Putamen (tissue), 1 donor: ENCODE results near the gene GZMH.
"Not testable (repeated sequence)": the region's sequence is repeated elsewhere in the genome, so short reads cannot be mapped to it uniquely, and the experiment has no call there.

Source experiments
- DNase-seq: peaks from one replicate; pipeline ENCODE4 v3.0.0-alpha.2; 2016; ENCODE audit warnings: low spot score

The GZMH gene

GRCh38 chr14:24609655-24610344 is at the start of gene GZMH:
TSS of gene GZMH (minus strand) at chr14:24609685. CDS start at chr14:24609613, 72 bp downstream.
- no peak for DNase-seq

DNA sequence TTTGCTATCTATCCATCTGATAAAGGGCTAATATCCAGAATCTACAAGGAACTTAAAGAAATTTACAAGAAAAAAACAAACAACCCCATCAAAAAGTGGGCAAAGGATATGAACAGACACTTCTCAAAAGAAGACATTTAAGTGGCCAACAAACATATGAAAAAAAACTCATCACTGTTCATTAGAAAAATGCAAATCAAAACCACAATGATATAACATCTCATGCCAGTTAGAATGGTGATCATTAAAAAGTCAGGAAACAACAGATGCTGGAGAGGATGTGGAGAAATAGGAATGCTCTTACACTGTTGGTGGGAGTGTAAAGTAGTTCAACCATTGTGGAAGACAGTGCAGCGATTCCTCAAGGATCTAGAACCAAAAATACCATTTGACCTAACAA is 38.9 kb upstream of the GZMH start:
- not testable (repeated sequence) for DNase-seq

- DNase-seq, result no peak
Measured at GRCh38 chr14:24639905-24640304, 30.4 kb upstream of the GZMH start.

DNA sequence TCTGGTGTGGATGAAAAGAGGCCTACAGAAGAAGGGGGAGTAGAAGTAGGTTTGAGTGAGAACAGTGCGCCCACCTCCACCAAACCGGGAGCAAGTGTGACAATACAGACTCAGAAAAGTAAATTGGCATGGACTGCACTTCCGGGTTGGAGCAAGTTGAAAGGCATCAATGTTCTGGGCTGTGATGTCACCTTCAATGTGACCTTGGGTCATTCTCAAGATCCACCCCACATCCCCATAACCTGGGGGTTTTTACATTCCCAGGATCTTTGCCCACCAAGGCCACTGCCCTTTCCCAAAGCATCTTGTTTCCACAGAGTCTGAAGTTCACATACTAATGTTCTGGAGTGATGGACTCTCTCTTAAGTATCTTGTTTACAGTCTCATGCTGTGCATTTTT is 29.8 kb upstream of the GZMH start:
- DNase-seq, result no peak

- DNase-seq, result no peak
Measured at GRCh38 chr14:24634158-24634557, 24.7 kb upstream of the GZMH start, which contains the start of gene GZMB. TSS of gene GZMB (minus strand) at chr14:24634190. CDS start at chr14:24634160, 30 bp downstream.

GRCh38 chr14:24633353-24633752 is 23.9 kb upstream of the GZMH start:
- DNase-seq, result no peak

DNA sequence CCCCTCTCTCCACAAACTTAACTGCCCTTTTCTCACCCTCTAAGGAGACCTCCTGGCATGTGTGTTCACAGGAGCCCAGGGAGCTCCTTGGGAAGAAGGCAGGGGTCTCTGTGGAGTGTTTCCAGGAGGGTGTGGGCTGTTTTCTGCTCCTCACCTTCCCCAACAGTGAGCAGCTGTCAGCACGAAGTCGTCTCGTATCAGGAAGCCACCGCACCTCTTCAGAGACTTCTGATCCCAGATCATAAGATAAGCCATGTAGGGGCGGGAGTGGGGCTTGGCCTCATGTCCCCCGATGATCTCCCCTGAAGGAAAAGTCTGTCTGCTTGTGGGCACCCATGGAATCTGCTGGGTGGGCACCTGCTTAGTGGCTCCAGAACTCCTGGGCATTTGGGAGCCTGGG is 23.3 kb upstream of the GZMH start:
- no peak for DNase-seq

DNA sequence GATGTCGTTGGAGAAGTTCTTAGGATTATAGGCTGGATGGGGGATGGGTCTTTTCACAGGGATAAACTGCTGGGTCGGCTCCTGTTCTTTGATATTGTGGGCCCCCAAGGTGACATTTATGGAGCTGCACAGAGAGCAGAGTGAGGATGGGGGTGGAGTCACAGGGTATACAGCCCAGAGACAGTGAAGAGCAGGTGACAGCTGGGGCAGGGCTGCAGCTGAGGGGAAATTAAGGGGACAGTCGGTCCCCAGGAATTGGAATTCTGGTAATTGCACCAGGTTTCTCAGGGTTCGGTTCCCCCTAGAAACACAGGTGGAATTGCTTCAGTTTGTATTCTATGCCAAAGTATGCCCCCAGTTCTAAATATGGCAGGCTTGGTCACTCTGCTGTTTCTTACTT is 22.9 kb upstream of the GZMH start:
- DNase-seq, result no peak

DNA sequence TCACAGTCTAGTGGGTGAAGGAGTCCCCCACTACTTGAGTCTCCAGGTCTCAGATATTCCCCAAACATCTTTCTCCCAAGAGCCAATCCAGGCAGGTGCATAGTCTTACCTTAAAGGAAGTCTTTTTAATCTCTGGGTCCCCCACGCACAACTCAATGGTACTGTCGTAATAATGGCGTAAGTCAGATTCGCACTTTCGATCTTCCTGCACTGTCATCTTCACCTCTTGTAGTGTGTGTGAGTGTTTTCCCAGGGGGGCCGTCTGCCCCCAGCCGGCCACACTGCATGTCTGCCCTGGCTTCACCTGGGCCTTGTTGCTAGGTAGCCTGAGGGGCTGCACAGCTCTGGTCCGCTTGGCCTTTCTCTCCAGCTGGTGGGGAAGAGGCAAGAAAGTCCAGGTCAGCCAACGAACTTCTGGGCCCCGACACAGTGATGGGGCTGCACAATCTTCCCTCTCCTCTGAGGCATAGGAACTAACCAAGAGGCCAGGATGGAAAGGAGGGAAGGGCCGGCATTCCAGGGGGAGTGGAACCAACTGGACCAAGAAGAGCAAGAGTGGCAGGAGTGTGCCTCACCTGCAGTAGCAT is 22.4 kb upstream of the GZMH start:
- no peak for DNase-seq

DNA sequence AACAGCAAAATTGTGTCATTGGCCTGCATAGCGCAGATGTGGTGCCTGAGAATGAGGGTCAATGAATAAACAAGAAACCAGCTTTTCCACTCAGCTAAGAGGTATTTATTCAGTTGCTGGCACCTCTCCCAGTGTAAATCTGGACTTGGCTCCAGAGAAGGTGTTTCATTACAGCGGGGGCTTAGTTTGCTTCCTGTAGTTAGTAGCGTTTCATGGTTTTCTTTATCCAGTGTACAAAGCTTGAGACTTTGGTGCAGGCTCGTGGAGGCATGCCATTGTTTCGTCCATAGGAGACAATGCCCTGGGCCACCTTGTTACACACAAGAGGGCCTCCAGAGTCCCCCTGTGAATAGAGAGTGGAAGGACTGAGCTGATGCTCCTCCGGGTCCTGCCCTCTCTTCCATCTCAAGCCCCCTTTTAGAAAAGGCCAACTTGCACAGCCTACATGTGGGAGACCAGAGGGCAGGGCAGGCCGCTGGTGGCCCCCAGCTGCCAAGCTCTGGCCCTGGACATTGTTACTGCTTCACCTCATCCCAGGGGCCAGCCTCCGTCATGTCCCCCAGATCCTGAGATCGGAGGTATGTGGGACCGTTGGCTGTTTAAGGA is 21.5 kb upstream of the GZMH start:
- DNase-seq, result no peak

GRCh38 chr14:24630087-24630871 is 20.8 kb upstream of the GZMH start:
- DNase-seq, result no peak

DNA sequence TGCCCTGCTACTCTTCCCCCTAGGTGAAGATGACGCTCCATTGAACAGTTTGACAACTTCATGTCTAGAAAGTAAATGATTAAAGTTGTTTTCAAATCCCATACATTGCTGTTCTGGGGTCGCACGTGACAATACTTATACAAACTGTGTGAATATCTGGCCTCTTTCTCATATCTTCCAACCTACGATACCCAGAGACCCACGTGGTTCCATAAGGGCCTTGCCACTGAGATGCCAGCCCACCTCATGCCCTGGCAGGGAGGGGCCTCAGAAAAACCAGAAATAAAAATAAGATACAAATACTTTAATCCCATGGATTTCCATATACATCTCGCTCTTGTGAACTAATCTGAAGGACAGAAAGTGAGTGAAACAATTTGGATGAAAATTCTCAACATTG is 20.0 kb upstream of the GZMH start:
- DNase-seq, result no peak

- DNase-seq, result no peak
Measured at GRCh38 chr14:24613747-24614146, 4.3 kb upstream of the GZMH start.

DNA sequence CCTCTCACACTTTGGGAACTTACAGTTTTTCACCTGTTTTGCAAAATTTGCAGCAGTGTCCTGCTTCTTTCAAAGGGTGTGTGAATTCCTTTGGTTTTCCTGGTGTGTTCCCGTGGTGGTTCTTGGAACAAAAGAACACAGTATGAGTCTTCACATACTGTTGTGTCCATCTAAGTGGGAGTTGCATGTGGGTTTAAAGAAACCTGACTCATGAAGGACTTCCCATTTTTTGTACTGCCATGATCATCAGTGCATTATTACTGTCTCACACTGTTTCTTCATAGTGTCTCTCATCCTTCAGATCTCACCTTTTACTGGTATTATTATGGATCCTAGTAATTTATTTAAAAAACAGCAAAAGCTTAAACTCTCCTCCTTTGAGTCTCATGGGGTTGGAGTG is 3.8 kb upstream of the GZMH start:
- no peak for DNase-seq

- no peak for DNase-seq
Measured at GRCh38 chr14:24612196-24612595, 2.7 kb upstream of the GZMH start.

DNA sequence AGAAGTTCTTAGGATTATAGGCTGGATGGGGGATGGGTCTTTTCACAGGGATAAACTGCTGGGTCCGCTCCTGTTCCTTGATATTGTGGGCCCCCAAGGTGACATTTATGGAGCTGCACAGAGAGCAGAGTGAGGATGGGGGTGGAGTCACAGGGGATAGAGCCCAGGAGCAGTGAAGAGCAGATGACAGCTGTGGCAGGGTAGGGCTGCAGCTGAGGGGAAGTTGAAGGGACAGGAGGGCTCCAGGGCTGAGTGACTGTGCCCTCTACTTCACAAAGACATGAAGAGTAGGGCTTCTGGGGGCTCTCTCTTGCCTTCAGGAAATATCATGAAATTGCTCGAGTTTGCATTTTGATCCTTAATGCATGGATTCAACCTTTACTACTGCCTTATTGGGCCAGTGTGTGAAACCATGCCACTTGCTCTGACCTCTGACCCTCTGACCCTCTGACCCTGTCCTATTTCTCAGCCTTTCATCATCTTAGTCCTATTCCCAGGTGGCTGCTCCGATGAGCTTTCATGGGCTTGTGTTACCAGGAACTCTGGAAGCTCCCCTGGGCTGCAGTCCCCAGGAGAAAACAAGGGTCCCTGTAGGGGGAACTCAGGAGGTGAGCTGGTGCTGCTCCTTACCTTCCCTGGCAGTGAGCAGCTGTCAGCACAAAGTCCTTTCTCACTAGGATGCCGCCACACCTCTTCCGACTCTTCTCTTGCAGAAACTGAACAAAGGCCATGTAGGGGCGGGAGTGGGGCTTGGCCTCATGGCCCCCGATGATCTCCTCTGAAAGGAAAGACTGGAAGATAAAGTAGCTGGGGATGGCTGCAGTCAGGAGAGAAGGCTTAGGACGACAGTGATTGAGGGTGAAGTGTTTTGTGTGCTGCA is 1.6 kb downstream of the GZMH start:
- DNase-seq, result no peak

DNA sequence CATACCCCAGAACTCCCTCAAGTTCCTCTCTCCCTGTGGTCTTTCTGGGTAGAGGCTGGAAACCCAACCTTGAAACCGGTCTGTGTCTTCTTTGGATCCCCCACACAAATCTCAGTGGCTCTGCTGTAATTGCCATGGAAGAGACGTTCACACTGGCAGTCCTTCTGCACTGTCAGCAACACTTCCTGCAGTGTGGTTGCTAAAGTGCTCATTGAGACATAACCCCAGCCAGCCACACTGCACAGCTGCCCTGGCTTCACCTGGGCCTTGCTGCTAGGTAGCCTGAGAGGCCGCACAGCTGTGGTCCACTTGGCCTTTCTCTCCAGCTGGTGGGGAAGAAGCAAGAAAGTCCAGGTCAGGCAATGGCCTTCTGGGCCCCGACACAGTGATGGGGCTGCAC is 2.4 kb downstream of the GZMH start:
- no peak for DNase-seq

DNA sequence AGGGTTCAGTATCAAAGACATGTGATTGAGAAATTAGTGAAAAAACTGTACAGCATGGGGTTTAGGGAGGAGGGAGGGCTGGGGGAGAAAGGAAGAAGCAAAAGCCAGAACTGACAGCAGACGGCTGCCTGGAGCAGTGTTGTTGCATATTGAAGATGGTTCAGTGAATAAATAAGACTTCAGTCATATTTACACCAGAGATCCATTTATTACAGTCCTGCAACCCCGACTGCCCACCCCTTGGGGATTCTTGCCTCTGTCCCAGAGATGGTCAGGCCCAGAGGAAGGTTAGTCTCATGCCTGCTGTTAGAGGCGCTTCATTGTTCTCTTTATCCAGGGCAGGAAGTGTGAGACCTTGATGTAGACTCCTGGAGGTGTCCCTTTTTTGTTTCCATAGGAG is 3.2 kb downstream of the GZMH start:
- no peak for DNase-seq

DNA sequence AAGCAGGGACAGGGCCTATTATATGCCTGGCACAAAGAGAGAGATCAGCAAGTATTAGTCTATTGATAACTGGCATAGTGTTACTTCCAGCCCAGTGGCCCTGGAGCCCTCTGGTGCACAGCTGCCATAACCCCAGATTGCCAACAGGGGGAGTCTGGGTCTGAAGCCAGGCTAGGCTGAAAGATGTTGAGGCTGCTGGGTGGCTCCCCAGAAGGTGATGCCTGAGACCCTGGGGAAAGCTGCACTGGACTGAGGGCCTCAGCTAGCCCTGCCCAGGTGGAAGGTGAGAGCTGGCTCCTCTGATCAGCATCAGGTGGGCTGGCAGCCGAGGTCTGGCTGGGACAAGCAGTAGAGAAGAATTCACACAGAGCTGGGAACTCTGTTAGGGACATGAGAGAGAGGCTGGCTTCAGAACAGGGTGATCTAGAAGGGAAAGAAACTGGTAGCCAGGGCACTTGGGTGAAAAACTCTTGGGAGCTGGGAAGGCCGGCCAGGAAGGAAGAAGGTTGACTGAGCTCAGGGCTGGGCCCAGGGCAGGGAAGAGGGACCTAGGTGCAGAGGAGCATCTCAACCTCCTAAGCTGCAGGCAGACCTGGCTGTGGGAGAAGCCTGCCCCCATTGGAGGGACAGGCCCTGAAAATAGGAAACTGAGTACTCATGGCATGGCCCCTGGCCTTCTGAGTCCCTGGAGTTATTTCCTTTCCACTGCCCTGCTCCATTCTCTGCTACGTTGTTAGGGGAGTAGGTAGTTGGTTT is 3.9 kb downstream of the GZMH start:
- DNase-seq, result no peak

DNA sequence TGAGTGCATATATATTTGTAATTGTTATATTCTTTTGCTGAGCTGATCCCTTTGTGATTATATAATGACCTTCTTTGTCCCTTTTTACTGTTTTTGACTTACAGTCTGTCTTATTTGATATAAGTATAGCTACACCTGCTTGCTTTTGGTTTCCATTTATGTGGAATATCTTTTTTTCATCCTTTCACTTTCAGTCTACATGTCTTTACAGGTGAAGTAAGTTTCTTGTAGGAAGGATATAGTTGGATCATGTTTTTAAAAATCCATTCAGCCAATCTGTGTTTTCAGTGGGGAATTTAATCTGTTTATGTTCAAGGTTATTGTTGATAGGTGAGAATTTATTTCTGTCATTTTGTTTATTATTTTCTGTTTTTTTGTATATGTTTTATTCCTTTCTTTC is 12.1 kb downstream of the GZMH start:
- DNase-seq, result no peak
